Endothelial cell of umbilical vein (primary cell): Measurements from ENCODE around the gene SPACDR. TPM values are rescaled to one million over a fixed set of nuclear protein-coding genes. Genes with fewer than 3 reads are reported as not detected.

Experiments used
- BruUV-seq: library from RNA; stranded (reverse); fragments of 400-500 nt; replicated peaks from 2 replicates; lab custom pipeline; 2021; lab: Mats Ljungman, UMichigan
- CTCF ChIA-PET: fragments of 300-600, 350-600 bp; sonication (Branson Sonifier 250); formaldehyde crosslinking; loops from one replicate; lab custom pipeline; 2021; ENCODE audit warnings: antibody characterized with exemption, inconsistent platforms; lab: Charles Lee
- POLR2A ChIA-PET: fragments of 300-600, 350-600 bp; sonication (Branson Sonifier 250); formaldehyde crosslinking; loops from one replicate; lab custom pipeline; 2021; ENCODE audit warnings: antibody characterized with exemption, inconsistent platforms; lab: Charles Lee
- DNase-seq: peaks from one replicate; pipeline ENCODE4 v3.0.0-alpha.2; 2011; ENCODE audit warnings: low read depth, low spot score
- FAIRE-seq: peaks from 2 replicates; lab custom pipeline; 2011; peaks lifted over from hg19 to GRCh38; lab: Jason Lieb, UNC
- H2AFZ ChIP-seq: 2 replicates; pipeline ENCODE4 v1.6.0; 2012; ENCODE audit warnings: low read depth, low read length, control low read depth, inconsistent platforms
- H3K27ac ChIP-seq: 2 replicates; pipeline ENCODE4 v1.5.1; 2011; ENCODE audit warnings: low read depth, mild to moderate bottlenecking, control low read depth, low read length, moderate library complexity; ENCODE audit not compliant: insufficient read depth
- H3K27me3 ChIP-seq, 2 experiments: 2 replicates each; pipeline versions ENCODE4 v1.6.0 to v1.6.1; 2011; ENCODE audit warnings: low read length in 2 of 2, mixed read lengths in 1 of 2; ENCODE audit not compliant: control insufficient read depth in 2 of 2, insufficient read depth in 2 of 2
- H3K36me3 ChIP-seq, 2 experiments: 2 replicates in 1 of 2; 3 replicates in 1 of 2; pipeline ENCODE4 v1.5.1; 2011; ENCODE audit warnings: low read length in 2 of 2, mild to moderate bottlenecking in 1 of 2, moderate library complexity in 1 of 2; ENCODE audit not compliant: control insufficient read depth in 2 of 2, insufficient read depth in 2 of 2; ENCODE audit errors: extremely low read depth in 1 of 2
- H3K4me1 ChIP-seq: 3 replicates; pipeline ENCODE4 v1.5.1; 2011; ENCODE audit warnings: mild to moderate bottlenecking, low read length; ENCODE audit not compliant: control insufficient read depth, insufficient read depth; ENCODE audit errors: extremely low read depth
- H3K4me2 ChIP-seq: 2 replicates; pipeline ENCODE4 v1.6.1; 2011; ENCODE audit warnings: low read length, control low read depth, mixed read lengths; ENCODE audit not compliant: insufficient read depth
- H3K4me3 ChIP-seq, 3 experiments: fragments of 200-600 bp in 1 of 3; sonication (generic), shearing (Covaris generic) in 1 of 3; replicated peaks in 1 of 3; 2 replicates each; pipeline ENCODE4 v1.5.1; 2011 to 2016; ENCODE audit warnings: control low read depth in 3 of 3, low read length in 3 of 3, mild to moderate bottlenecking in 2 of 3, inconsistent platforms in 1 of 3, low read depth in 1 of 3, moderate library complexity in 1 of 3; ENCODE audit not compliant: insufficient read depth in 1 of 3
- H3K79me2 ChIP-seq: 2 replicates; pipeline ENCODE4 v1.6.0; 2012; ENCODE audit warnings: low read length, inconsistent platforms; ENCODE audit not compliant: control insufficient read depth, insufficient read depth
- H3K9ac ChIP-seq: replicated peaks from 2 replicates; pipeline ENCODE3; 2011; ENCODE audit warnings: low read length, control low read depth; ENCODE audit not compliant: insufficient read depth; ENCODE audit errors: extremely low read depth
- H3K9me1 ChIP-seq: replicated peaks from 3 replicates; pipeline ENCODE4 v1.6.0; 2011; ENCODE audit warnings: mild to moderate bottlenecking, low read length; ENCODE audit not compliant: control insufficient read depth, insufficient read depth; ENCODE audit errors: extremely low read depth
- H3K9me3 ChIP-seq: replicated peaks from 2 replicates; pipeline ENCODE4 v1.5.1; 2012; ENCODE audit warnings: low read length, inconsistent platforms; ENCODE audit not compliant: control insufficient read depth, insufficient read depth
- H4K20me1 ChIP-seq: replicated peaks from 2 replicates; pipeline ENCODE3; 2011; ENCODE audit warnings: mild to moderate bottlenecking, low read length; ENCODE audit not compliant: control insufficient read depth, insufficient read depth; ENCODE audit errors: extremely low read depth
- EZH2 ChIP-seq: IDR thresholded peaks from 2 replicates; pipeline ENCODE4 v1.6.1; 2012; ENCODE audit warnings: borderline replicate concordance, low read depth, mild to moderate bottlenecking, moderate library complexity, low read length, inconsistent platforms; ENCODE audit not compliant: severe bottlenecking
- FOS ChIP-seq: IDR thresholded peaks from 2 replicates; pipeline ENCODE4 v1.6.1; 2011; ENCODE audit warnings: mild to moderate bottlenecking, low read length, moderate library complexity, borderline replicate concordance; ENCODE audit not compliant: insufficient read depth
- GATA2 ChIP-seq: IDR thresholded peaks from 2 replicates; pipeline ENCODE4 v1.7.0; 2011; ENCODE audit warnings: low read depth, mild to moderate bottlenecking, moderate library complexity, mixed read lengths, low read length; ENCODE audit not compliant: insufficient read length, insufficient read depth
- JUN ChIP-seq: IDR thresholded peaks from 2 replicates; pipeline ENCODE4 v1.6.1; 2011; ENCODE audit warnings: borderline replicate concordance, low read depth; ENCODE audit not compliant: insufficient read length, insufficient read depth
- MAX ChIP-seq: IDR thresholded peaks from 2 replicates; pipeline ENCODE4 v1.6.1; 2011; ENCODE audit not compliant: insufficient read depth, insufficient read length
- MYC ChIP-seq: IDR thresholded peaks from one replicate; pipeline ENCODE4 v1.6.1; 2011; ENCODE audit warnings: mild to moderate bottlenecking, low read depth, low read length
- POLR2A ChIP-seq: IDR thresholded peaks from 2 replicates; pipeline ENCODE4 v1.6.1; 2012; ENCODE audit warnings: low read depth, mild to moderate bottlenecking, control low read depth, low read length
- POLR2AphosphoS5 ChIP-seq: IDR thresholded peaks from 2 replicates; pipeline ENCODE4 v1.6.1; 2012; ENCODE audit warnings: low read depth, mild to moderate bottlenecking, control low read depth, low read length, moderate library complexity; ENCODE audit not compliant: insufficient read depth
- dilution Hi-C: fragments of 300-500 bp; cut with MboI; formaldehyde crosslinking; loops from one replicate; pipeline ENCODE4 v1.15.0; 2019; ENCODE audit warnings: low sequenced_read_pairs; ENCODE audit not compliant: extremely low pct_ligation_motif_present
- intact Hi-C: fragments of 100-400 bp; cut with micrococcal nuclease; formaldehyde crosslinking; loops from one replicate; pipeline ENCODE4 v1.10.0; 2022
- polyA plus RNA-seq, 4 experiments: library from polyadenylated mRNA; depleted of rRNA in 3 of 4; stranded (reverse) in 3 of 4; unstranded in 1 of 4; fragments of >200 nt; gene quantifications; 2 replicates each; pipeline versions ENCODE4 v1.2.1 to v1.2.3, GENCODE V29; 2011 to 2012; ENCODE audit warnings: missing spikeins in 1 of 4
- total RNA-seq: library from RNA; stranded (reverse); gene quantifications from 2 replicates; pipeline ENCODE4 v1.2.3, GENCODE V29; 2021
- TF ChIP-seq, protein P1 (sequence below), 2 donors: IDR thresholded peaks; 1 replicate in 1 of 2; 2 replicates in 1 of 2; pipeline ENCODE4 v1.5.1; 2011; ENCODE audit warnings: low read length in 2 of 2, mild to moderate bottlenecking in 2 of 2, moderate library complexity in 2 of 2, control low read depth in 1 of 2, inconsistent platforms in 1 of 2, low read depth in 1 of 2; ENCODE audit not compliant: insufficient read depth in 1 of 2; ENCODE audit errors: extremely low read depth in 1 of 2

Gene SPACDR
- total and polyA plus RNA-seq, 2 donors (not counting 3 experiments of a cell fraction or from before 2014, with no cell fraction given), result 1.6 to 4.1 TPM

GRCh38 chr7:100457033-100457432 lies 7.0 kb downstream of the SPACDR start:
- CTCF ChIA-PET, result no interaction called here

DNA sequence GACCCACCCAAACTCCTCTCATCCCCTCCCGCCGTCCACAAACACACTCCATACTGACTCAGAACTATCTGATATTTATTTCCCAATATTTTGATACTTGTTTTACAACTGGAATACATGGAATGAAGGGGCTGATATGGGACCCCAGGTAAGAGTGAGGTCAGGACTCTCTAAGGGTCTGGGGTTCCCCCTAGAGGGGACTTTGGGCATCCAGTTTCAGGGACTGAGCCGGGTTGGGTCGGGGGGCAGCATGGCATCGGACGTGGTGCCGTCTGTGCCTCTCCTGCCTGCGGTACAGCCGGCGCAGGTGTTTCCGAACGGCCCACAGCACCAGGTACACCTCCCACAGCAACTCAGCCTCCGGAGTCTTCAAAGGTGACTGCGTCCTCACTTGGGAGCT lies 7.5 kb downstream of the SPACDR start:
- Histone ChIP-seq H4K20me1 (no peaks in the 10 kb centered on the region), H3K79me2 (no peaks in the 10 kb centered on the region), H3K4me2 (no peak overlapping the region), H3K27ac (no peak overlapping the region), H2AFZ (no peak overlapping the region), H3K4me1 (peaks cover 10% of the 10 kb centered on the region), H3K27me3 (no peaks in the 10 kb centered on the region), H3K4me3 (no peak overlapping the region), H3K9me1 (no peaks in the 10 kb centered on the region), H3K9me3 (no peaks in the 10 kb centered on the region), H3K9ac (no peak overlapping the region), H3K36me3 (peaks cover 0 to 7% of the 10 kb centered on the region in 2 experiments)
- dilution Hi-C loops, result no loop called here
- TF ChIP-seq, protein P1, sequence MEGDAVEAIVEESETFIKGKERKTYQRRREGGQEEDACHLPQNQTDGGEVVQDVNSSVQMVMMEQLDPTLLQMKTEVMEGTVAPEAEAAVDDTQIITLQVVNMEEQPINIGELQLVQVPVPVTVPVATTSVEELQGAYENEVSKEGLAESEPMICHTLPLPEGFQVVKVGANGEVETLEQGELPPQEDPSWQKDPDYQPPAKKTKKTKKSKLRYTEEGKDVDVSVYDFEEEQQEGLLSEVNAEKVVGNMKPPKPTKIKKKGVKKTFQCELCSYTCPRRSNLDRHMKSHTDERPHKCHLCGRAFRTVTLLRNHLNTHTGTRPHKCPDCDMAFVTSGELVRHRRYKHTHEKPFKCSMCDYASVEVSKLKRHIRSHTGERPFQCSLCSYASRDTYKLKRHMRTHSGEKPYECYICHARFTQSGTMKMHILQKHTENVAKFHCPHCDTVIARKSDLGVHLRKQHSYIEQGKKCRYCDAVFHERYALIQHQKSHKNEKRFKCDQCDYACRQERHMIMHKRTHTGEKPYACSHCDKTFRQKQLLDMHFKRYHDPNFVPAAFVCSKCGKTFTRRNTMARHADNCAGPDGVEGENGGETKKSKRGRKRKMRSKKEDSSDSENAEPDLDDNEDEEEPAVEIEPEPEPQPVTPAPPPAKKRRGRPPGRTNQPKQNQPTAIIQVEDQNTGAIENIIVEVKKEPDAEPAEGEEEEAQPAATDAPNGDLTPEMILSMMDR (IDR thresholded peaks at IDR 0.05; ENCODE audit: extremely low read depth in 1 of 2, insufficient read depth in 1 of 2, low read depth in 1 of 2, low read length in 2 of 2), result no peak
- no peak for TF ChIP-seq POLR2A
- no peak for TF ChIP-seq MAX
- no peak for TF ChIP-seq JUN
- TF ChIP-seq FOS, result no peak
- no peak for TF ChIP-seq EZH2
- no peak for TF ChIP-seq MYC
- TF ChIP-seq POLR2AphosphoS5, result no peak
- TF ChIP-seq GATA2, result no peak
- DNase-seq (no peak), FAIRE-seq (no peak)
- ChIA-PET POLR2A (no interaction called here), CTCF (interaction anchor here (3.8 kb wide), 1 partner anchor 12 kb away, joined by 16 read pairs; no protein-coding TSS in a partner anchor)
- intact Hi-C loops, result no loop called here
- BruUV-seq, result no TSS peak

More at GRCh38 chr7:100457033-100457432, 7.0 kb downstream of the SPACDR start:
- H3K4me3 ChIP-seq, result no peak overlapping the region
- no peaks in the 10 kb centered on the region for H3K79me2 ChIP-seq
- FAIRE-seq, result no peak
- no peak overlapping the region for H2AFZ ChIP-seq
- H4K20me1 ChIP-seq, result no peaks in the 10 kb centered on the region
- no peak overlapping the region for H3K9ac ChIP-seq
- dilution Hi-C loops, result no loop called here
- no peaks in the 10 kb centered on the region for H3K9me1 ChIP-seq
- no peak for DNase-seq
- POLR2A ChIA-PET, result no interaction called here
- no TSS peak for BruUV-seq
- H3K27me3 ChIP-seq, result no peaks in the 10 kb centered on the region
- H3K36me3 ChIP-seq, result peaks cover 0 to 7% of the 10 kb centered on the region in 2 experiments
- intact Hi-C loops, result no loop called here
- peaks cover 10% of the 10 kb centered on the region for H3K4me1 ChIP-seq
- TF ChIP-seq GATA2 (no peak), POLR2A (no peak), JUN (no peak), POLR2AphosphoS5 (no peak)
- TF ChIP-seq, protein P1 (IDR thresholded peaks at IDR 0.05; ENCODE audit: extremely low read depth in 1 of 2, insufficient read depth in 1 of 2, low read depth in 1 of 2, low read length in 2 of 2), result no peak
- no peaks in the 10 kb centered on the region for H3K9me3 ChIP-seq
- no peak overlapping the region for H3K4me2 ChIP-seq
- H3K27ac ChIP-seq, result no peak overlapping the region
